ENCODE results near the gene ARL4D. TPM values are rescaled to one million over a fixed set of nuclear protein-coding genes. Genes with fewer than 3 reads are reported as not detected.
"Not testable (repeated sequence)": the region's sequence is repeated elsewhere in the genome, so short reads cannot be mapped to it uniquely, and the experiment has no call there.

ARL4D gene
- total and polyA plus RNA-seq, 2 donors: 1.7 to 26.8 TPM

DNA sequence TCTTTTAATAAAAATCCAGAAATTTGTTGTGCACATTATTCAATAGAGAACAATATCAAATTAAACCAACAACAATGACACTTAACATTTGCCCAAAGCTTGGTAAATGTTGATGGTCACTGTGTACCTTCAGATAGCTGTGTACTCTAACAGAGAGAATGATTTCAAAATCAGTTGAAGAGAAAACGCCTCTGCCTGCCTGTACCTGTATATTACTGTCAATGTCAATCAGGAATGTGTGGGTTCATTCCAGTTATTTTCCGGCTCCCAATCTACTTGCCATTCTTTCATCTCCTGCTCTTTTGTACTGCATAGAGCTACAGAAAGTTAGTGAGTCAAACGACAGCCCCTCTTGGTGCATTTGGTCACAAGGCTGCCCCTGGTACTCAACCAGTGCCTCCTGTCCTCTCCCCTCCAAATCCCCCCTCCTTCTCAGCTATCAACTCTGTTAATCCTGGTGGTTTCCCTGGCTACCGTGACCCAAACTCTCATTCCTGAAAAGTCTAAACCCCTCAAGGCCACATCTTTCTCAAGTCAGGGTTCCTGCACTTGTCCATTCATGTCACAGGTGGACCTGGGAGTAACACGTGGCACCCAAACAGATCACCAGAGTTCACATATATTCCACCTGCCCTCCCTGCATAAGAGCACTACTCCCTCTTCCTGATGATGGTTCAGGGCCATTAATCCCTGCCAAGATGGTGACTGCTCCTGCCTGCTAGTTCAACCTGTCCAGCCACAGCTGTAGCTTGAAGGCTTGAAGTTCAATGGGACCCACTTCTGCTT lies 13.6 kb upstream of the ARL4D start:
- WGBS: 71% methylated on average over 5 of the region's 5 CpGs
- H3K4me1 ChIP-seq (ENCODE audit: control insufficient read depth in 2 of 2, insufficient read depth in 2 of 2, low read length in 2 of 2): peaks cover 9 to 15% of the 10 kb centered on the region in 2 donors
- no peak overlapping the region for H3K4me3 ChIP-seq (ENCODE audit: low read length in 2 of 2)
- H3K9me3 ChIP-seq (ENCODE audit: control insufficient read depth in 2 of 2, insufficient read depth in 1 of 2, low read length in 1 of 2): peaks cover 2 to 15% of the 10 kb centered on the region in 2 donors
- H3K27ac ChIP-seq (ENCODE audit: low read depth in 1 of 2, low read length in 1 of 2): peak overlapping the region in 1 of 2 donors; percentile 70
- no peaks in the 10 kb centered on the region for H3K27me3 ChIP-seq (ENCODE audit: control insufficient read depth in 2 of 2, insufficient read depth in 1 of 2, low read length in 1 of 2)
- no peaks in the 10 kb centered on the region for H3K36me3 ChIP-seq (ENCODE audit: control insufficient read depth in 2 of 2, insufficient read depth in 2 of 2, low read length in 1 of 2)
- DNase-seq (ENCODE audit: low read depth in 6 of 9, low spot score in 9 of 9): no peak

DNA sequence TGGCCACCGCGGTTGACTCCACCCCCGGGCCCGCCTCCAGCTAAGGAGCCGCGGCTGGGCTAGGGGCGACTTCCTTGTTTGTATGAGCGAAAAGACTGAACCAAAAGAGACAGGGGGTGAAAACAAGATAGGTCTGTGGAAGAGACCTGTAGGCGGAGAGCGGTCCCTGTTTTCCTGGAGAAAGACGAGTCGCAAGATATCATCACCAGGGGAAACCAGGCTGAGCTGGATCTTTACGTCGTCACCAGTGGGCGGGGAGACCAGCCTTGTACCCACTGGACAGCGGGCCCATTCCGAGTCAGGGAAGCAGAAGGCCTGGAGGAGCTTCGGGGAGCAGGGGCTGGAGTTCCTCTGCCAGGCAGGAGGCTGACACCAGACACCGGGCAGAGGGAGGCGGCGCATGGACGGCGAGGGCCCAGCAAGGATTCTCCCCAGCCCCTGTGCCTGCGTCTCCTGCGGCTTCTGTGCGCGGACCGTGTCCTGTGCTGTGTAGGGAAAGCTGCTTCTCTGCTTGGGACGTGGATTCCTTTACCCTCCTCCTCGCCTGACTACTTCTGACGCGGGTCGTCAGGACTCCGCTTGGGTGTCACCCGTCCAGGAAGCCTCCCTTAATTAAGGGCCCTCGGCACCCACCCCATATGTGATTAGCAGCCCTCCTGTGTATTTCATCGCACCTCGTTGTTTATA lies 10.3 kb upstream of the ARL4D start:
- peak; percentile 81 to 98 (median 91) for DNase-seq (ENCODE audit: low read depth in 6 of 9, low spot score in 9 of 9)
- peak overlapping the region; percentile 100 for H3K27ac ChIP-seq (ENCODE audit: low read depth in 1 of 2, low read length in 1 of 2)
- peak overlapping the region; percentile 56 to 84 for H3K4me3 ChIP-seq (ENCODE audit: low read length in 2 of 2)
- no peaks in the 10 kb centered on the region for H3K36me3 ChIP-seq (ENCODE audit: control insufficient read depth in 2 of 2, insufficient read depth in 2 of 2, low read length in 1 of 2)
- WGBS: under 1% methylated on average over 38 of the region's 38 CpGs
- peaks cover 9 to 15% of the 10 kb centered on the region in 2 donors for H3K4me1 ChIP-seq (ENCODE audit: control insufficient read depth in 2 of 2, insufficient read depth in 2 of 2, low read length in 2 of 2)
- H3K9me3 ChIP-seq (ENCODE audit: control insufficient read depth in 2 of 2, insufficient read depth in 1 of 2, low read length in 1 of 2): peaks cover 1 to 3% of the 10 kb centered on the region in 2 donors
- no peaks in the 10 kb centered on the region for H3K27me3 ChIP-seq (ENCODE audit: control insufficient read depth in 2 of 2, insufficient read depth in 1 of 2, low read length in 1 of 2)

DNA sequence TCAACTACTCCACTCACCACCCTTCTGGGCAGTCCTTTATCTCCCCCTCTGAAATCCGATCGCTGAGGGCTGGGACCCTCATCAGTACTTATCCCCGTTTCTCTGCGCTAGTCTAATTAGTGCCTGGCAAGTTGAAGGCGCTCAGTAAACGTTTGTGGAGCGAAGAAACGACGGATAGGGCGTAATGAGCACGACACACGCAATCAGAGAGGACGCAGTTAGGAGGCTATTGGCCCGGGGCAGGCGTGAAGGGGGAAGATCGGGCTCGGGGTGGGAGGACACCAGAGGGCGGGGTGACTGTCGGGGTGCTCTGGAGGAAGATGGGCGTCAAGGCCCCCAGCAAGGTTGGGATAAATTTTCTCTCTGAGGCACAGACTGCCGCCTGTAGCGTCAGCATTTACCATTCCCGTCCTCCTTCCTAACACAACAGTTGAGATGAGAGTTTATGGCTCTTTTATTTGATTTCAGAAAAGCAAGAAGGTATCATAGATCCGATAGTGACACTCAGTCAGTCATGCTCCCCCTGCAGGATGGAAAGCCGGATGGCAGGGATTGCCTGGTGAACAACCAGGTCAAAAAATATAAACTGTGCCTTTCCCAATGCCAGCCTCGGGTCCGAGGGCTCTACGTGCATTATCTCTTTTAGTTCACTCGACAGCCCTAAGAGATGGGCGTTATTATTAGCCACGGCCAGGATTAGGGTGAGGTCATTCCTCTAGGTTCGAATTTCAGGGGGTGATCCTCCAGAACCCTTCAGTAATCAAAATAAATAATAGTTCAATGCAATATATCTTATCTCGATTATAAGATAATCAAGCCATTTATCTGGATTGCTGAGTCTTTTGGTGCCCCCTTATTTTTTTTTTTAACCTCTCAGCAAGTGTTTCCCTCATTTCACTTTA lies 9.5 kb upstream of the ARL4D start:
- Histone ChIP-seq H3K36me3 (ENCODE audit: control insufficient read depth in 2 of 2, insufficient read depth in 2 of 2, low read length in 1 of 2) (no peaks in the 10 kb centered on the region), H3K4me1 (ENCODE audit: control insufficient read depth in 2 of 2, insufficient read depth in 2 of 2, low read length in 2 of 2) (peaks cover 12 to 20% of the 10 kb centered on the region in 2 donors), H3K27me3 (ENCODE audit: control insufficient read depth in 2 of 2, insufficient read depth in 1 of 2, low read length in 1 of 2) (no peaks in the 10 kb centered on the region), H3K4me3 (ENCODE audit: low read length in 2 of 2) (peak overlapping the region; percentile 56 to 84), H3K9me3 (ENCODE audit: control insufficient read depth in 2 of 2, insufficient read depth in 1 of 2, low read length in 1 of 2) (peaks cover 1 to 3% of the 10 kb centered on the region in 2 donors), H3K27ac (ENCODE audit: low read depth in 1 of 2, low read length in 1 of 2) (peak overlapping the region; percentile 100)
- 3% methylated on average over 33 of the region's 33 CpGs for WGBS
- DNase-seq (ENCODE audit: low read depth in 6 of 9, low spot score in 9 of 9): peak; percentile 60 to 91 (median 77)

DNA sequence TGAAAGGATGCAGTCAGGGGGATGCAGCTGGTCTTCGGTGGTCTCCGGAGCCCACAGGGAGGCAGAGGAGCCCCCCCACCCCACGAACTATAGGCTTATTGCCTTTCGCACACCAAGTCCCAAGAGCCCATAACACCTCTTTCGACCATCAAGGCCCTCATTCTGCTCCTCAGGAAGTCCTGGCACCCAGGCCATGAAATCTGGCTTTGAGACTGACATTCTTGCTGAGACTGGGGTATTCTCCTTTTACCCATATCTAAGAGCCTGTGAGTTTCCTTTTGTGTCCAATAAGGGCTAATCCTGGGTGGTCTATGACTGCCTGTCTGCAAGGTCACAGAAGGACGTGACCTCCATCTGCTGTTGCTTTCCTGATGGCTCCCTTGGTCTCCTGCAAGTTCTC lies 6.4 kb upstream of the ARL4D start:
- 95% methylated on average over 6 of the region's 6 CpGs for WGBS
- H3K4me1 ChIP-seq (ENCODE audit: control insufficient read depth in 2 of 2, insufficient read depth in 2 of 2, low read length in 2 of 2): peaks cover 7 to 23% of the 10 kb centered on the region in 2 donors
- no peak for DNase-seq (ENCODE audit: low read depth in 6 of 9, low spot score in 9 of 9)

DNA sequence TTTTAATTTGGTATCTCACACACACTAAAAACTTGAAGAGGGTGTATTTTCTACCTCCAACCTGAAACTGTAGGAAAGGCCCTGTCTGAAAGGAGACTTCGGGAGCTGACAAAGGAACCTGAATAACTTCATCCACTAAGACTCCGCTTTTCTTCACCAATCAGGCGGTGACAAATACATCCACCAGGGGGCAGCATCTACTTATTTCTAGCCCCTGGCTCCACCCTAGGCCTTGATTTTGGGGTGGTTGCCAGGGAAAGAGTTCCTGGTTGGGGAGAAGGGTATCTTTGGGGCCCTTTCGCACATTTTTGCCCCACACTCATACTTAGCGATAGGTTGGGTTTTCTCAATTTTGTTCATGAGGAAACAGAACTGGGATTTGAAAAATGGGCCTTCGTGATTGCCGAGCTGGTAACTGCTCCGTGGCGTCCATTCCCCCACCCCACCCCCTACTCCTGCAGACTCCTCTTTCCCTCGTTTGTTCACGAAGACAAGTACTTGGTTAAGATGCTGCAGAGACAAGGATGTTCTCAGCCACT lies 4.8 kb upstream of the ARL4D start:
- 42% methylated on average over 11 of the region's 11 CpGs for WGBS
- Histone ChIP-seq H3K4me3 (ENCODE audit: low read length in 2 of 2) (no peak overlapping the region), H3K4me1 (ENCODE audit: control insufficient read depth in 2 of 2, insufficient read depth in 2 of 2, low read length in 2 of 2) (peaks cover 9 to 21% of the 10 kb centered on the region in 2 donors)

More for the DNA sequence above, 6.4 kb upstream of the ARL4D start:
- Histone ChIP-seq H3K4me3 (ENCODE audit: low read length in 2 of 2) (no peak overlapping the region), H3K27ac (ENCODE audit: low read depth in 1 of 2, low read length in 1 of 2) (no peak overlapping the region), H3K9me3 (ENCODE audit: control insufficient read depth in 2 of 2, insufficient read depth in 1 of 2, low read length in 1 of 2) (peaks cover 1 to 3% of the 10 kb centered on the region in 2 donors), H3K36me3 (ENCODE audit: control insufficient read depth in 2 of 2, insufficient read depth in 2 of 2, low read length in 1 of 2) (no peaks in the 10 kb centered on the region), H3K27me3 (ENCODE audit: control insufficient read depth in 2 of 2, insufficient read depth in 1 of 2, low read length in 1 of 2) (no peaks in the 10 kb centered on the region)

DNA sequence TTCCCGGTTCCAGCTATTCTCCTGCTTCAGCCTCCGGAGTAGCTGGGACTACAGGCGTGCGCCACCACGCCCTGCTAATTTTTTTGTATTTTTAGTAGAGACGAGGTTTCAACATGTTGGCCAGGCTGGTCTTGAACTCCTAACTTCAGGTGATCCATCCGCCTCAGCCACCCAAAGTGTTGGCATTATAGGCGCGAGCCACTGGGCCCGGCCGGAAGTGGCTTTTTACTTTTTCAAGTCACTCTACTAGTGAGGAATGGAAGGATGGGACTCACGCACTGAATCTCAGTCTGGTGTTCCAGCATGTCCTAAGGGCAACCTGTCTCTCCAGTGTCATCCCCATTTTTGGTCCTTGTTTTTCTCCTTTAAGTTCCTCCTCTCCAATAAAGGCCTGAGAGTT lies 4.1 kb upstream of the ARL4D start:
- 98% methylated on average over 12 of the region's 12 CpGs for WGBS
- not testable (repeated sequence) for H3K27me3 ChIP-seq (ENCODE audit: control insufficient read depth in 2 of 2, insufficient read depth in 1 of 2, low read length in 1 of 2); H3K36me3 ChIP-seq (ENCODE audit: control insufficient read depth in 2 of 2, insufficient read depth in 2 of 2, low read length in 1 of 2); H3K4me3 ChIP-seq (ENCODE audit: low read length in 2 of 2); DNase-seq (ENCODE audit: low read depth in 6 of 9, low spot score in 9 of 9); H3K9me3 ChIP-seq (ENCODE audit: control insufficient read depth in 2 of 2, insufficient read depth in 1 of 2, low read length in 1 of 2); H3K27ac ChIP-seq (ENCODE audit: low read depth in 1 of 2, low read length in 1 of 2)
- peaks cover 9 to 21% of the 10 kb centered on the region in 2 donors for H3K4me1 ChIP-seq (ENCODE audit: control insufficient read depth in 2 of 2, insufficient read depth in 2 of 2, low read length in 2 of 2)

More for the DNA sequence above, 4.8 kb upstream of the ARL4D start:
- no peaks in the 10 kb centered on the region for H3K9me3 ChIP-seq (ENCODE audit: control insufficient read depth in 2 of 2, insufficient read depth in 1 of 2, low read length in 1 of 2)
- no peaks in the 10 kb centered on the region for H3K36me3 ChIP-seq (ENCODE audit: control insufficient read depth in 2 of 2, insufficient read depth in 2 of 2, low read length in 1 of 2)
- H3K27ac ChIP-seq (ENCODE audit: low read depth in 1 of 2, low read length in 1 of 2): peak overlapping the region in 1 of 2 donors; percentile 38
- no peaks in the 10 kb centered on the region for H3K27me3 ChIP-seq (ENCODE audit: control insufficient read depth in 2 of 2, insufficient read depth in 1 of 2, low read length in 1 of 2)
- peak; percentile 64 to 95 (median 86) for DNase-seq (ENCODE audit: low read depth in 6 of 9, low spot score in 9 of 9)

DNA sequence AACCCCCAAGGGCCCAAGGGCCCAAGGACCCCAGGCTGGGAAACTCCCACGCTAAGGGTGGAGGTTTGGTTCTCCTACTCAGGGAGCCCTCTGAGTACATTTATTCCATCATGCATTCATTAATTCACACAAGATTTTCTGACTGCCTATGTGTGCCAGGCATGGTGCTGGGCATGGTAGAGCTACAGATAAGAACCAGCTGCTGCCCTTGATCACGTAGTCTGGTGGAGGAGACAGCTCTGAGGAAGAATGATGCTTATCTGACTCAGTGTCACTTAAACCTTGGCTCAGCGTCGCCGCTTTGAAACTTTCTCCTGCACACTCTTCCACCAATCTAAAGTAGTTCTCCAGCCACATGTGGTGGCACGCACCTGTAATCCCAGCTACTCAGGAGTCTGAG lies 3.6 kb upstream of the ARL4D start:
- Histone ChIP-seq H3K4me1 (ENCODE audit: control insufficient read depth in 2 of 2, insufficient read depth in 2 of 2, low read length in 2 of 2) (peaks cover 9 to 19% of the 10 kb centered on the region in 2 donors), H3K9me3 (ENCODE audit: control insufficient read depth in 2 of 2, insufficient read depth in 1 of 2, low read length in 1 of 2) (no peaks in the 10 kb centered on the region), H3K27me3 (ENCODE audit: control insufficient read depth in 2 of 2, insufficient read depth in 1 of 2, low read length in 1 of 2) (peaks cover 0 to 5% of the 10 kb centered on the region in 2 donors), H3K27ac (ENCODE audit: low read depth in 1 of 2, low read length in 1 of 2) (no peak overlapping the region), H3K36me3 (ENCODE audit: control insufficient read depth in 2 of 2, insufficient read depth in 2 of 2, low read length in 1 of 2) (no peaks in the 10 kb centered on the region), H3K4me3 (ENCODE audit: low read length in 2 of 2) (no peak overlapping the region)
- no peak for DNase-seq (ENCODE audit: low read depth in 6 of 9, low spot score in 9 of 9)
- WGBS: 97% methylated on average over 6 of the region's 6 CpGs

DNA sequence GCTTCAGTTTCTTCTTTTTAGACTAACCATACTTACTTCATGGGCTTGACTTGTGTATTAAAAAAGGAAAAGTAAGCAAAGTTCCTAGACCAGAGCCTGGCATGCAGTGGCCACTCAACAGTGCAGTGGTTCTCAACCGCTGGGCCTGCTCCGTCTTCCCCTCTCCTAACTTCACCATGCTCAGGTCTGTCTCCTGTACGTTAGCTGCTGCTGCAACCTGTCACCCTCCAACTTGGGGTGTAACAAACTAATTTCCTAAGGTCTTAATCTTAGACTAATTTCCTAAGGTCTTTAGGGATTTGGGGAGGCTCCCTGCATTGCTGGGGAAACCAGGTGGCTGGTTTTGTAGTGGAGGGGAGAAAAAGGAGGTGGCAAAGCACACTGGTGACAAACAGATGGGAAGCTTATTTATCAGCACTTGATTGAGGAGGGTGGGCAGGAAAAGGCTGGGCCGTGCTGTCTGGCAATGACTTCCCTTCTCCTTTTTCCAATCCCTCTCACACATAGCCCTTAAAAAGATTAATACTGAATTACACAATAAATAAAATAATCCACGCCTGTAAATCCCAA lies 2.2 kb upstream of the ARL4D start:
- 82% methylated on average over 5 of the region's 5 CpGs for WGBS
- Histone ChIP-seq H3K27me3 (ENCODE audit: control insufficient read depth in 2 of 2, insufficient read depth in 1 of 2, low read length in 1 of 2) (peaks cover 0 to 5% of the 10 kb centered on the region in 2 donors), H3K4me1 (ENCODE audit: control insufficient read depth in 2 of 2, insufficient read depth in 2 of 2, low read length in 2 of 2) (peaks cover 9 to 19% of the 10 kb centered on the region in 2 donors), H3K4me3 (ENCODE audit: low read length in 2 of 2) (no peak overlapping the region), H3K27ac (ENCODE audit: low read depth in 1 of 2, low read length in 1 of 2) (no peak overlapping the region), H3K9me3 (ENCODE audit: control insufficient read depth in 2 of 2, insufficient read depth in 1 of 2, low read length in 1 of 2) (no peaks in the 10 kb centered on the region), H3K36me3 (ENCODE audit: control insufficient read depth in 2 of 2, insufficient read depth in 2 of 2, low read length in 1 of 2) (no peaks in the 10 kb centered on the region)
- DNase-seq (ENCODE audit: low read depth in 6 of 9, low spot score in 9 of 9): no peak

All from thymus (tissue), 11 donors.